Femur (tissue), 1 donor: ENCODE measurements around the gene R3HDM2.
"Not testable (repeated sequence)": the region's sequence is repeated elsewhere in the genome, so short reads cannot be mapped to it uniquely, and the experiment has no call there.

Experiments
- DNase-seq: peaks from one replicate; pipeline ENCODE4 v3.0.0-alpha.2; 2017

R3HDM2 gene

GRCh38 chr12:57370696-57371095, 60.1 kb downstream of the R3HDM2 start:
- DNase-seq: no peak

GRCh38 chr12:57370072-57370471, 60.8 kb downstream of the R3HDM2 start:
- DNase-seq: no peak

- DNase-seq: no peak
Observed at GRCh38 chr12:57369202-57369601, 61.6 kb downstream of the R3HDM2 start.

GRCh38 chr12:57368349-57369095, 62.3 kb downstream of the R3HDM2 start:
- no peak for DNase-seq

GRCh38 chr12:57367121-57367520, 63.7 kb downstream of the R3HDM2 start:
- DNase-seq: no peak

- no peak for DNase-seq
Observed at GRCh38 chr12:57366315-57366714, 64.5 kb downstream of the R3HDM2 start.

- DNase-seq: not testable (repeated sequence)
Observed at GRCh38 chr12:57364156-57364555, 66.7 kb downstream of the R3HDM2 start.

- DNase-seq: no peak
Observed at GRCh38 chr12:57360468-57360867, 70.4 kb downstream of the R3HDM2 start.

GRCh38 chr12:57358646-57359045, 72.2 kb downstream of the R3HDM2 start:
- no peak for DNase-seq

GRCh38 chr12:57355734-57356133, 75.1 kb downstream of the R3HDM2 start:
- no peak for DNase-seq

GRCh38 chr12:57352166-57352565, 78.7 kb downstream of the R3HDM2 start:
- DNase-seq: no peak

- DNase-seq: no peak
Observed at GRCh38 chr12:57347284-57347683, 83.6 kb downstream of the R3HDM2 start.

- no peak for DNase-seq
Observed at GRCh38 chr12:57343703-57344378, 87.0 kb downstream of the R3HDM2 start.

- DNase-seq: peak; percentile 72
Observed at GRCh38 chr12:57342207-57342691, 88.6 kb downstream of the R3HDM2 start.

GRCh38 chr12:57341275-57341990, 89.4 kb downstream of the R3HDM2 start:
- DNase-seq: peak; percentile 39

- DNase-seq: peak; percentile 81
Observed at GRCh38 chr12:57340104-57340503, 90.7 kb downstream of the R3HDM2 start.

GRCh38 chr12:57336299-57336698, 94.5 kb downstream of the R3HDM2 start:
- not testable (repeated sequence) for DNase-seq

GRCh38 chr12:57334219-57334618, 96.6 kb downstream of the R3HDM2 start:
- no peak for DNase-seq

GRCh38 chr12:57332646-57333312, 98.1 kb downstream of the R3HDM2 start:
- DNase-seq: no peak

- DNase-seq: no peak
Observed at GRCh38 chr12:57330992-57331391, 99.9 kb downstream of the R3HDM2 start.

- no peak for DNase-seq
Observed at GRCh38 chr12:57329219-57329618, 101.6 kb downstream of the R3HDM2 start.

- DNase-seq: no peak
Observed at GRCh38 chr12:57325395-57325794, 105.4 kb downstream of the R3HDM2 start.

GRCh38 chr12:57323416-57323815, 107.4 kb downstream of the R3HDM2 start:
- no peak for DNase-seq
